Upper lobe of left lung (tissue), 4 donors: Measurements from ENCODE around the gene EREG.

Source experiments
- CTCF ChIP-seq, 6 experiments: fragments of 450-650 bp in 4 of 6; fragments of 200-600 bp in 2 of 6; sonication (generic) in 2 of 6; IDR thresholded peaks; one replicate each; pipeline ENCODE4 v1.5.1; 2016 to 2019; ENCODE audit warnings: antibody characterized with exemption in 6 of 6
- POLR2A ChIP-seq, 4 donors: fragments of 450-650 bp; IDR thresholded peaks; one replicate each; pipeline ENCODE4 v1.5.1; 2016 to 2017; ENCODE audit warnings: antibody characterized with exemption in 4 of 4, mild to moderate bottlenecking in 2 of 4

- TF ChIP-seq CTCF (IDR thresholded peaks at IDR 0.05) (no peak), POLR2A (IDR thresholded peaks at IDR 0.05) (no peak)
Measured at GRCh38 chr4:74390677-74391076, 25.7 kb downstream of the EREG start.
